ENCODE measurements around the gene CCL2.

The CCL2 gene

DNA sequence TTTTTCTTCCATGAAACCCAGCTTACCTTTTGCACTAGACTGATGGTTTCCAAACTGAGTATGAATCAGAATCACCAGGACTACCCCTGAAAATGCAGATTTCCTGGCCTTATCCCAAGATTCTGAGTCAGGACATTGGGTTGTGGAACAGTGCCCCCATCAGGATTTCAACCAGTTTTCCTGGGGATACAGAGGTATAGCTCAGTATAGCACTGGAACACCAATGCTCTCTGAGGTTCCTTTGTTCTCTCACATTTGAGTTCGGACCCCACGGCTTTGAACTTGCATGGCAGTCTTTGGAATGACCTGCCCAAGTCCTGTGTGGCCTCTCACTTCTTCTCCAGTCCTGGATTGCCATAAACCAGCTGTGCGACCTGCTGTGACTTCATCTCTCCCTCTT is 51.4 kb downstream of the CCL2 start:
- Histone ChIP-seq H3K36me3 (ENCODE audit: control insufficient read depth in 2 of 2, insufficient read depth in 2 of 2, low read length in 2 of 2) (no peaks in the 10 kb centered on the region), H3K4me1 (ENCODE audit: control insufficient read depth in 2 of 2, insufficient read depth in 2 of 2, low read length in 2 of 2) (peaks cover 0 to 2% of the 10 kb centered on the region in 2 donors), H3K4me3 (ENCODE audit: low read length in 2 of 2) (no peak overlapping the region), H3K27ac (ENCODE audit: low read depth in 2 of 2, low read length in 2 of 2) (no peak overlapping the region), H3K9ac (ENCODE audit: low read depth in 1 of 2, low read length in 2 of 2) (no peak overlapping the region), H3K27me3 (ENCODE audit: control insufficient read depth in 2 of 2, insufficient read depth in 2 of 2, low read length in 2 of 2) (no peaks in the 10 kb centered on the region), H3K9me3 (ENCODE audit: control insufficient read depth in 2 of 2, low read length in 2 of 2) (no peaks in the 10 kb centered on the region)
